DMS79 treated with DMSO at 0.1 percent for 48 hours (cell line): ENCODE data around the gene TMEM272.

Source experiments
- DNase-seq: peaks from one replicate; lab custom pipeline; 2025; lab: John Stamatoyannopoulos, UW

Gene TMEM272

GRCh38 chr13:51780099-51780498 is 64.9 kb downstream of the TMEM272 start:
- DNase-seq = no peak

DNA sequence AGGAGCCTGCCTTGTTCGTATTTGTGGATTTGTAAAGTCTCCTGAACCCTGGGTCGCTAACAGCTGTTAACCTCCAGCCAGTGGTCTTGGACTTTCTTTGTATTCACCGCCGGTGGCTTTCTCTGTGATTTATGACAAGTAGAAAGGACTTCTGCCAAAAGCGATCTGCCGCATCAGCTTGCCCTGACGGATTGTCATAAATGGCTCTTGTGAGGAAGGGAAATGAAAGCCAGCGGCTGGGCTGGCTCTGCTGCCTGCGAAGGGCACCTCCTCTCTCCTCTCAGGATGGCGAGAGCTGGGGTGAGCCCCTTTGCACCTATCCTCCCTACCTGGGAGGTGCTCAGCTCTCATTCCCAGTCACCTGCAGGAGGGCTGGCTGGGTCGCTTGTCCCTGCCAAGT is 66.6 kb downstream of the TMEM272 start:
- peak; percentile 54 for DNase-seq

- no peak for DNase-seq
Measured at GRCh38 chr13:51777921-51778320, 67.1 kb downstream of the TMEM272 start.

- no peak for DNase-seq
Measured at GRCh38 chr13:51776179-51776578, 68.8 kb downstream of the TMEM272 start.

- DNase-seq = no peak
Measured at GRCh38 chr13:51773515-51773914, 71.5 kb downstream of the TMEM272 start.

- no peak for DNase-seq
Measured at GRCh38 chr13:51772781-51773180, 72.2 kb downstream of the TMEM272 start.

DNA sequence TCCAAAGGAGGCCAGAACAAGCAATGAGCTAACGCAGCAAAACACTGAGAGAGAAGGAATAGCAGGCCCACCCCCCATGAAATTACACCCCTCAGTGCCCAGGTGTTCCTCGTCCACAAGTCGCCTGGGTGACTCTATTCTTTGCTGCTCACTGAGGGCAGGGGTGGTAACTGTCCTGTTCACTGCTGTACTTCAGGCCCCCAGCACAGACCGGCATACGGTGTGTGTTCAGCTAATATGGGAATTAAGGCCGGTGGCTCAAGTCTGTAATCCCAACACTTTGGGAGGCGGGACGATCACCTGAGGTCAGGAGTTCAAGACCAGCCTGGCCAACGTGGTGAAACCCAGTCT is 72.9 kb downstream of the TMEM272 start:
- no peak for DNase-seq

- DNase-seq = no peak
Measured at GRCh38 chr13:51771418-51772104, 73.4 kb downstream of the TMEM272 start.

GRCh38 chr13:51770681-51771417 is 74.1 kb downstream of the TMEM272 start:
- DNase-seq = no peak

GRCh38 chr13:51770160-51770559 is 74.8 kb downstream of the TMEM272 start:
- no peak for DNase-seq

DNA sequence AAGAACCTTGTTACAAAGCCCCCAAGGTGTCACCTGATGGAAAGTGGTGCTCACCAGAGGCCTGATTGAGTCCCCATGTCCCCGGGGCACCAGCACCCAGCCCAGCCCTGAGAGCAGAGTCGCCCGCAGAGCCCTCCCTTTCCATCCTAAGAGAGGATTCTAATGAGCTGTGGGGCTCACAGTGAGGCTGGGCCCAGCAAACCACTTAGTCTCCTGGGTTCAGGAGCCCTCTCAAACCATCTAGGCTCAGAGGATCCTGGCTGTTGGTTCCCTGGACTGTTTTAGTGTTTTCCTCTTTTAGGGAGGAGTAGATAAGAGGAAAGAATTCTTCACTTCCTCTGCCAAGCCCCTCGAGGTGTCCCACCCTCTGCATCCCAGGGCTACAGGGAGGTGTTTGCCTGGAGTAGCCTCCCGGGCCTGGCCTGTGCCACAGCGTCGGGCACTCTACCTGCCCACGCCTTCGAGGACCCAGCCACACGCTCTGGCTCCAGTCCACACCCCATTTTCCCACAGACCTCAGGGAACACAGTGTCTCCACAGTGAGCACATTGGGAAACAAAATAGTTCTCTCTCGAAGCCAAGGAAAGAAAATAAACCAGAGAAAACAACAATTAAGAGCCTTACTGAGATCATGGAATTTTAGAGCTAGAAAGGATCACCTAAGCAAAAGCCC is 75.4 kb downstream of the TMEM272 start:
- no peak for DNase-seq

GRCh38 chr13:51768976-51769375 is 76.0 kb downstream of the TMEM272 start:
- no peak for DNase-seq

GRCh38 chr13:51768378-51768921 is 76.5 kb downstream of the TMEM272 start:
- DNase-seq = no peak

DNA sequence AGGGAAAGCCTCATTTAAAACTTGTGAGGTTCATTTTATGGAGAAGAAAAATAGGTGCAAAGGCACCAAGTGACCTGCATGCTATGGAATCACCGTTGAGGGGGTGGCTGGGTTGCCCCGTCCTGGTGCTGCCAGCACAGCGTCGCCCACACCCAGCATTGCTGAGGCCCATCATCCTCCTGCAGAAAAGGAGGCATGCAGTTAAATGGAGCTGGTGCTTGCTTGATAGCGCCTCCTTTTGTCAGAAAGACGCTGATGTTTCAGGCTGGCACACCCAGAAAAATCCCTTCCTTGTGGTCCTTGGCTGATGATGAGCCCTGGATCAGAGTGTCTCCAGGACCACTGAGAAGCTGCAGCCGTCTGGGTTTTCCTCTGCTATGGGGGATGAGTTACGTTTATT is 77.9 kb downstream of the TMEM272 start:
- DNase-seq = no peak

GRCh38 chr13:51765142-51765515 is 79.8 kb downstream of the TMEM272 start:
- no peak for DNase-seq

- peak; percentile 71 for DNase-seq
Measured at GRCh38 chr13:51764184-51765141, 80.5 kb downstream of the TMEM272 start.

GRCh38 chr13:51763486-51763885 is 81.5 kb downstream of the TMEM272 start:
- DNase-seq = no peak
